ENCODE data around the gene NIP7. TPM values are rescaled to one million over a fixed set of nuclear protein-coding genes. Genes with fewer than 3 reads are reported as not detected.
"Not testable (repeated sequence)": the region's sequence is repeated elsewhere in the genome, so short reads cannot be mapped to it uniquely, and the experiment has no call there.

NIP7 gene
- total RNA-seq: 27.2 and 42.9 TPM in 2 replicates

GRCh38 chr16:69339289-69340094 lies at the start of gene NIP7, which contains the start of gene COG8:
NIP7 (plus strand) TSS chr16:69339772; CDS start chr16:69339830, 58 bp downstream.
COG8 (minus strand) TSS chr16:69339564; CDS start chr16:69339552, 12 bp downstream.
- DNase-seq (ENCODE audit: low read depth): peak; percentile 91
- TF ChIP-seq CTCF (conservative IDR thresholded peaks at IDR 0.05; ENCODE audit: low read depth, low read length): peak; percentile 72
- peak within 1 kb of the TSS; percentile 90 for H3K4me3 ChIP-seq (ENCODE audit: low read depth, low read length)

- not testable (repeated sequence) for DNase-seq (ENCODE audit: low read depth); H3K4me3 ChIP-seq (ENCODE audit: low read depth, low read length)
Observed at GRCh38 chr16:69291657-69292056, 47.9 kb upstream of the NIP7 start.

- DNase-seq (ENCODE audit: low read depth): no peak
- H3K4me3 ChIP-seq (ENCODE audit: low read depth, low read length): no peak overlapping the region
- no peak for TF ChIP-seq CTCF (conservative IDR thresholded peaks at IDR 0.05; ENCODE audit: low read depth, low read length)
Observed at GRCh38 chr16:69293401-69293800, 46.2 kb upstream of the NIP7 start.

- H3K4me3 ChIP-seq (ENCODE audit: low read depth, low read length): no peak overlapping the region
- DNase-seq (ENCODE audit: low read depth): no peak
- TF ChIP-seq CTCF (conservative IDR thresholded peaks at IDR 0.05; ENCODE audit: low read depth, low read length): no peak
Observed at GRCh38 chr16:69294051-69294450, 45.5 kb upstream of the NIP7 start.

GRCh38 chr16:69296771-69297170 lies 42.8 kb upstream of the NIP7 start:
- DNase-seq (ENCODE audit: low read depth); H3K4me3 ChIP-seq (ENCODE audit: low read depth, low read length): not testable (repeated sequence)

- no peak overlapping the region for H3K4me3 ChIP-seq (ENCODE audit: low read depth, low read length)
- no peak for DNase-seq (ENCODE audit: low read depth)
- TF ChIP-seq CTCF (conservative IDR thresholded peaks at IDR 0.05; ENCODE audit: low read depth, low read length): no peak
Observed at GRCh38 chr16:69298261-69298660, 41.3 kb upstream of the NIP7 start.

GRCh38 chr16:69301187-69301586 lies 38.4 kb upstream of the NIP7 start:
- TF ChIP-seq CTCF (conservative IDR thresholded peaks at IDR 0.05; ENCODE audit: low read depth, low read length): no peak
- H3K4me3 ChIP-seq (ENCODE audit: low read depth, low read length): no peak overlapping the region
- DNase-seq (ENCODE audit: low read depth): no peak

- TF ChIP-seq CTCF (conservative IDR thresholded peaks at IDR 0.05; ENCODE audit: low read depth, low read length): no peak
- DNase-seq (ENCODE audit: low read depth): no peak
- no peak overlapping the region for H3K4me3 ChIP-seq (ENCODE audit: low read depth, low read length)
Observed at GRCh38 chr16:69301861-69302260, 37.7 kb upstream of the NIP7 start.
